Measurements from ENCODE around the gene METTL25B. TPM values are rescaled to one million over a fixed set of nuclear protein-coding genes. Genes with fewer than 3 reads are reported as not detected.

The METTL25B gene
- polyA plus RNA-seq (ENCODE audit: insufficient read length in 3 of 3): 10 to 100 TPM; 34.4 to 47.3 (median 35.6) TPM
- long read RNA-seq, donor 1: 0 reads
- long read RNA-seq, donor 2, partial matches to known transcripts: 81 of 105 reads
- long read RNA-seq, donor 2, other reads (novel, unspliced or antisense): 18 of 105 reads
- long read RNA-seq, donor 3, partial matches to known transcripts: 201 of 298 reads
- long read RNA-seq, donor 3, other reads (novel, unspliced or antisense): 92 of 298 reads
- long read RNA-seq, donor 4, partial matches to known transcripts: 0 of 3 reads
- long read RNA-seq, donor 4, other reads (novel, unspliced or antisense): 0 of 3 reads
- long read RNA-seq, donor 5: 0 reads
- long read RNA-seq, donor 6, partial matches to known transcripts: 76 of 121 reads
- long read RNA-seq, donor 6, other reads (novel, unspliced or antisense): 42 of 121 reads
- long read RNA-seq, donor 7, partial matches to known transcripts: 0 of 8 reads
- long read RNA-seq, donor 7, other reads (novel, unspliced or antisense): 0 of 8 reads
- long read RNA-seq, donor 8, partial matches to known transcripts: 0 of 4 reads
- long read RNA-seq, donor 8, other reads (novel, unspliced or antisense): 0 of 4 reads
- long read RNA-seq, donor 9, partial matches to known transcripts: 0 of 3 reads
- long read RNA-seq, donor 9, other reads (novel, unspliced or antisense): 0 of 3 reads
- long read RNA-seq, donor 10, partial matches to known transcripts: 0 of 4 reads
- long read RNA-seq, donor 10, other reads (novel, unspliced or antisense): 0 of 4 reads
- long read RNA-seq, donor 11, partial matches to known transcripts: 23 of 83 reads
- long read RNA-seq, donor 11, other reads (novel, unspliced or antisense): 57 of 83 reads
- long read RNA-seq, donor 12, partial matches to known transcripts: 28 of 86 reads
- long read RNA-seq, donor 12, other reads (novel, unspliced or antisense): 56 of 86 reads
- long read RNA-seq, donor 13, transcript RRNAD1-201 (8 exons, 2,254 nt): major isoform, 5 of 61 reads
- long read RNA-seq, donor 13, partial matches to known transcripts: 52 of 61 reads
- long read RNA-seq, donor 13, other reads (novel, unspliced or antisense): 0 of 61 reads
- long read RNA-seq, donor 14, partial matches to known transcripts: 78 of 149 reads
- long read RNA-seq, donor 14, other reads (novel, unspliced or antisense): 69 of 149 reads
- long read RNA-seq, donor 15, partial matches to known transcripts: 7 of 41 reads
- long read RNA-seq, donor 15, other reads (novel, unspliced or antisense): 32 of 41 reads
- long read RNA-seq, donor 16, transcript RRNAD1-201 (8 exons, 2,254 nt): major isoform, 6 of 10 reads
- long read RNA-seq, donor 16, partial matches to known transcripts: 0 of 10 reads
- long read RNA-seq, donor 16, other reads (novel, unspliced or antisense): 0 of 10 reads

DNA sequence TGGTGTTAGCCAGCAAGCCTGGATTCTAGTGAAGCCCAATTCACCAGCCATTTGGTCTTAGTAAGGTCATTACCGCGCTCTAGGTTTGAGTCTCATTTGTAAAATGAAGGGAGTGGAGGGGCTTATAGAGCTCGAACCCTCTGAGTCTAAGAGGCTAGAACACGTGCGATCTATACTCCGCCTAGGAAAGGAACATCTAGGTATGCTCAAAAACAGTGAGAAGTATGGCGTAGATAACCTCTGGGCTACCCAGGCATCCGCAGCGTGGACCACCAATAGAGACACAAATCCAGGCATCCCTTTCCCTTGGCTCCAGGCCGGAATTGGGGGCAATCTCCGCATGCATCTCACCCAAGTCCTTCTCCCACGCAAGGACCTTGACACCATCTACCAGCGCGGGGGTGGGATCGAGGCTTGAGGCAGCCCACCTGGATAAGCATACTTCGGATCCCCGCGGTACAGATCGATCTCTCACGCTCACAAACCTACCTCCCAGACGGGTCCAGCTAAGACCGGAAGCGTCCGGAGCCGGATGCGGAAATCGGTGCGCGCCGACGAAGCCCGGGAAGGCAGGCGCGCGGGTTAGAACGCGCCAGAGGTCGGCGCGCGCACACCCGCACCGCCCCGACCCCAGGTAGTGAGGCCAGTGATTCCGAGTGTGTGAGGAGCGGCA, at the start of gene METTL25B:
Gene METTL25B, plus strand, starts transcription at position 544 of the 673 bp plus-strand sequence. CDS start 636 bp downstream, outside the sequence.
- peak in 3 of 11 donors; percentile 60 to 76 (median 68) for DNase-seq (ENCODE audit: extremely low read depth in 1 of 11, low read depth in 9 of 11, low spot score in 4 of 11)

DNA sequence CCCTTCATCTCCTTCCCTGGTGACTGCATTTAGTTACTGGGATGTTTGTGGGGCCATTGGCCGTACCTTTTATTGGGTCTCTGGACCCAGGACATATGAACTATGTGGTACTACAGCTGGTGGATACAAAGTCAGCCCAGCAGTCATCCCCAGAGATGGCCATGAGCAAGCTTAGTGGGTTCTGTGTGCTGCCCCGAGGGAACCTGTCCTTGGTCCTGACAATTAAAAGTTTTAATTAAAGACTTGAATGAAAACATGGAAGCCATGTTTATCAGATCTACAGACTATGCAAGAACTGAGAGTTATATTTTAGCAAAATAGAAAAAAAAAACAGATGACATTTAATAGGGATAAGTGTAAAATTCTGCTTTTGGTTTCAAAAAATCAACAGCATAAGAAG, 48.2 kb upstream of the METTL25B start:
- DNase-seq (ENCODE audit: extremely low read depth in 1 of 11, low read depth in 9 of 11, low spot score in 4 of 11): no peak

DNA sequence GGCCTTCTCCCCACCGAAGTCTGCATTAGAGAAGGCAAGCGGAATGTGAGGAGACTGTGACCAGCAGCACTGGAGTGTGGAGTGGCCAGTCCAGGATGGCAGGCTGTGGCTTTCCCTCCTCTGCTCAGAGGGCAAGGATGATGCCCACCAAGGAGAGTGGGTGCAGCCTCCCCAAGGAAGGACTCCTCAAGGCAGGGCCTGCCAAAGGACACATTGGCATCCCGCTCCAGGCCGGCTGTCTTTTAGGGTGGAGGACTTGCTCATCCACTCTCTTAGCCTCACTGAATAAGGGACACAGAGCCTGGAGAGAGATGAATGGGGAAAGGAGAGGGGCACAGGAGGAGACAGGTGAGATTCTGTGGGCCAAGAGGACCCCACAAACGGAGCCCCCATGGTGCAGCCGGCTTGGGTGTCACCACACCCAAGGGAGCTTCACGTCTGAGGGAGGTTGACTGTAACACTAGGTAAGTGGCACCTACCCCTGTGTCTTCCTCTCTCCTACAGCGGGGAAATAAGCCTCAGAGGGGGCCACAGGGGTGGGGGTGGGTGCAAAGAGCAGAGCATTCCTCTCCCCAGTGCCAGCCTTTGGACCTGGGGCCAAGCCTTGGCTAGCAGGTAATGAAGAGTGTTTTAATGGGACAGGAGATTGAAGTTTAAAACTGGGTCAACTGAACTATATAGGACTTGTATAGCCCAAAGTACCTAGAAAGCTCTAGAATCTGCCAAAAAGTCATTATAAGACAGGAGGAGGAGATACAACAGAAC, 46.9 kb upstream of the METTL25B start:
- DNase-seq (ENCODE audit: extremely low read depth in 1 of 11, low read depth in 9 of 11, low spot score in 4 of 11): no peak

DNA sequence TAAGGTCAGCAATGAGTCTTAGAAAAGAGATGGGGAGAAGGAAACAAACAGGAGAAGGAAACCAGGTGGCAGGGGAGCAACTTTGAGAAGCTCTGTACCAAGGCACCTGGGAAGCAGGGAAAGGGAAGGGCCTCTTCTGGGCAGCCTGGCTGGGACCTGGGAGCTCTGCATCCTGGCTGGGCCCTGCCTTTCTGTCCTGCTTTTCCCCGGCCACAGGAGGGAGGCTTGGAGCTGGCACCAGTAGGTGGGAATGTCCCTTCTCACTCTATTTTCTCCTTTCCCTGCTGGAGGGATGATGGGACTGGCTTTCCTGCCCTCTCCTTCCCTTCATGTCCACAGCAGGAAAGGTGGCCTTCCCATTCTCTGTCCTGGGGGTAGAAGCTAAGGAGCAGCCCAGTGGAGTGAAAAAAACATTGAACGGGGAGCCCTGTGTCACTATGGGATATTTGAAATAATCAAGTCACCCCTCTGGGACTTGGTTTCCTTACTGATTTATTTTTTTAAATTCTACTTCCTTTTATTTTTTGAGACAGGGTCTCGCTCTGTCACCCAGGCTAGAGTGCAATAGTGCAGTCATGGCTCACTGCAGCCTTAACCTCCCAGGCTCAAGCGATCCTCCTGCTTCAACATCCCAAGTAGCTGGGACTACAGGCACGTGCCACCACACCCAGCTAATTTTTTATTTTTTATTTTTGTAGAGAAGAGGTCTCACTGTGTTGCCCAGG, 45.9 kb upstream of the METTL25B start:
- DNase-seq (ENCODE audit: extremely low read depth in 1 of 11, low read depth in 9 of 11, low spot score in 4 of 11): no peak

DNA sequence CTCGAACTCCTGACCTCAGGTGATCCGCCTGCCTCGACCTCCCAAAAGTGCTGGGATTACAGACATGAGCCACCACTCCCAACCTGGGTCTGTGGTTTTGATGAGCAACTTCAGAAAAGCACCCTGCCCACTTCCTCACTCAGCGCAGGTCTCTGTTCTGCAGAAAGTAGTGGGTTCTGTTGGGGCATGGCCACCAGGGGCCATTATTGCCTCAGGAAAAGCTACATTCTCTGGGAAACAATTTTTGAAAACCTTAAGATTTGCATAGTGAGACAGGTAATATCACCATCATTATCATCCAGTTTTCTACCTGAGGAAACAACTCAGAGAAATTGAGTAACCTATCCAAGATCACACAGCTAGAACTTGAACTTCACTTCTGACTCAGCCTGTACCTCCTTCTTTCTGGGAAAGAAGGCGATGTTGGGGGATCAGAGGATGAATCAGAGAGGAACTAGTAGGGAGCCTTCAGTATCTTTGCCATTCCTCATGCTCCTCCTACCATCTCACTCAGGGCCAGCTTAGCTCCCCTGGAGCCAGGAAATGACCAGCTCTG, 44.0 kb upstream of the METTL25B start:
- no peak for DNase-seq (ENCODE audit: extremely low read depth in 1 of 11, low read depth in 9 of 11, low spot score in 4 of 11)

DNA sequence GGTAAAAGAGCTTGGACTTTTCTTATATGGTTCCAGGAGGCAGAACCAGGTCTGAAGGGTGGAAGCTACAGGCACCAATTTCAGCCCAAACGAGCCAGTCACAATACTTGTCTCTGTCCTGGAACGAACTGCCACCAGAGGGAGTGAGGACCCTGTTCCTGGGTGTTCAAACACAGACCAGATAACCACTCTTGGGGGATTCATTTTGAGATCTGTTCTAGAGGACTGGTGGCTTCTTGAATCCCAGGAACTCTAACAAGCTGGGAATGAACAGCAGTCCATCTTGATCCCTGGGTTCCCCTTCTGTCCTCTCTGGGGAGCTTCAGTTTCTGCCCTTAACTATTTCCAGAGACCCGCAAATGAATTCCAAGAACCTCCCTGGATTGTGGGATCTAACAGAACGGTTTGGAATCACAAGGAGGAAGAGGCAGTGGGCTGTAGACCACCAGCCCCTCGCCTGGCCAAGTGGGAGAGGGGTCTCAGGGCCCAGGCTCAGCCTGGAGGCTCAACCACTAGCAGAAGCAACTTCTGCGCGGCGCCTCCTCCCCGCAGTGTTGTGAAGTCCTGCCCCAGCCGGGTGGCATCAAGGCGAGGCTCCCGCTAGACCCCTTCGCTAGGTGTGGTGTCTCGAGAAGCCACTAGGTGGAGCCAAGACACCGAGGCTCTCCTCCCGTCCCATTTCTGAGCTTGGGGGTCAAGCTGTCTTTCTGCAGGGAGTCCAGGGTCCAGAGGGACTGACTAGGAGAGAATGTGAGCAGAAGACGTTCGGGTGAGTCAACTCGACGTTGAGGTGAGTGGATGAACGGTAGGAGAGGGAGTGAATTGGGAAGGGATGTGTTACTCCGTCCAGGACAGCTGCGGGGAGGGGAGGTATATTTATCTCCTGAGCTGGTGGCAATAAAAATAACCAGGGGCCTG, 39.0 kb upstream of the METTL25B start:
- peak in 9 of 11 donors; percentile 80 to 90 (median 86) for DNase-seq (ENCODE audit: extremely low read depth in 1 of 11, low read depth in 9 of 11, low spot score in 4 of 11)

DNA sequence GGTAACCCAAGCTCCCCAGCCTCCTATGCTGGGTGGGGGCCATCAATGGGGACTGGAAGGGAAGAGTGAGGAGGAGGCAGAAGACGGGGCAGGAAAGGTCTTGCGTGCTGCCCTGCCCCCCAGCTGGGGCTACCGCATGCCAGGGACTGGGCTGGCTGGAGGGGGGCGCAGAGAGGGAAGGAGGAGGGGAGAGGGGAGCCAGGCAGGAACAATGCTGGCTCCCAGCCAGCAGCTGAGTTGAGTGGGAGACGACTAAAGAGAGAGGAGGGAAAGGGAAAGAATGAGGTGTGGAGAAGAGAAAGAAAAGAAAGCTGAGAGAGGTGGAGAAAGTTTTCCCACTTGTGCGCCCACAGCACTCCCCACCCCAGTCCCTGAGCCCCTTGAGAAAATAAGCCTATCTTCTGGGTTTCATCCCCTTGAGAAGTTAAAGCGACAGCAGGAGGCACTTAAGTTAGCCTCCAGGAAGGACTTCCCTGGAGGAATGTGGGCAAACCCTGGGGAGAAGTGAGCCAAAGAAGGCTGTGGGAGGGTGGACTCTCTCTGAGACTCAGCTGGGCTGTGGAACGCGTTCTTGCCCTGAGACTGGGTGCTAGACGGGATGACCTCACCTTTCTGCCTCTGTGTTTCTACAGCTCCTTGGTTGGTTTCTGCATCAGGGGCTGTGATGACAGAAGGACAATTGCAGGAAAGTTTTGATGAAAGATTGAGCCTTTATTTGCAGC, 38.2 kb upstream of the METTL25B start:
- DNase-seq (ENCODE audit: extremely low read depth in 1 of 11, low read depth in 9 of 11, low spot score in 4 of 11): peak in 1 of 11 donors; percentile 72

DNA sequence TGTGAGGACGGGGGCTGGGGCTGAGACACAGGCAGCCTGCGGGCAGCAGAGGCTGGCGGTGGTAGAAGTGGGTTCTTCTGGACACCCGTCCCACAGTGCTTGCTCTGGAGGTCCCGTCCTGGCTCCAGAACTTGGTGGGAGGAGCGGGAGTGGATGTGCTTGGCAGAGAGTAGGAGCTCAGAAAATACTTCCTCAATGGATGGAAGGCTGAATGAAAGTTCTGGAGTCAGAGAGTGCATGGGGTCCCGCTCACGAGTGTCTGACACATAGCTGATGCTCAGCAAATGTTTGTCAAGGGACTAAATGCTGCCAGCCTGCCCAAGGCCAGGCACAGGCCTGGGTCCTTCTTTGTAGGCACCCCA, 37.6 kb upstream of the METTL25B start:
- DNase-seq (ENCODE audit: extremely low read depth in 1 of 11, low read depth in 9 of 11, low spot score in 4 of 11): no peak

DNA sequence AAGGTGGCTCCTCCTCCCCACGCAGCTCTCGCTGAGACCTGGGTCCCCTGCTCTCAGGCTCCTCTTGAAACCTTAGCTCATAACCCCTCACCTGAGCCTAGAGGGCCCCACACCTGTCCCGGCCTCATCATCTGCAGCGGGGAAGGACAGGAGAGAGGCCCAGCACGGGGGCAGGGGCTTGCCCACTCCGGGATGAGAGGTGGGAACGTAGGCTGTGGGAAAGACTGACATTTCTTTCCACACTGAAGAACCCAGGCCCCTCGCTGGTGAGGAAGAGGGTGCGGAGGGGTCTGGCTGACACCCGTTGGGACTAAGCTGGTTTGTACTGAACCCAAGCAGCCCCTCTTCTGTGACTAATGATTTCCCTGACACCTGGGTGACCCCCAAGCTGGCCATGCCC, 37.1 kb upstream of the METTL25B start:
- no peak for DNase-seq (ENCODE audit: extremely low read depth in 1 of 11, low read depth in 9 of 11, low spot score in 4 of 11)

DNA sequence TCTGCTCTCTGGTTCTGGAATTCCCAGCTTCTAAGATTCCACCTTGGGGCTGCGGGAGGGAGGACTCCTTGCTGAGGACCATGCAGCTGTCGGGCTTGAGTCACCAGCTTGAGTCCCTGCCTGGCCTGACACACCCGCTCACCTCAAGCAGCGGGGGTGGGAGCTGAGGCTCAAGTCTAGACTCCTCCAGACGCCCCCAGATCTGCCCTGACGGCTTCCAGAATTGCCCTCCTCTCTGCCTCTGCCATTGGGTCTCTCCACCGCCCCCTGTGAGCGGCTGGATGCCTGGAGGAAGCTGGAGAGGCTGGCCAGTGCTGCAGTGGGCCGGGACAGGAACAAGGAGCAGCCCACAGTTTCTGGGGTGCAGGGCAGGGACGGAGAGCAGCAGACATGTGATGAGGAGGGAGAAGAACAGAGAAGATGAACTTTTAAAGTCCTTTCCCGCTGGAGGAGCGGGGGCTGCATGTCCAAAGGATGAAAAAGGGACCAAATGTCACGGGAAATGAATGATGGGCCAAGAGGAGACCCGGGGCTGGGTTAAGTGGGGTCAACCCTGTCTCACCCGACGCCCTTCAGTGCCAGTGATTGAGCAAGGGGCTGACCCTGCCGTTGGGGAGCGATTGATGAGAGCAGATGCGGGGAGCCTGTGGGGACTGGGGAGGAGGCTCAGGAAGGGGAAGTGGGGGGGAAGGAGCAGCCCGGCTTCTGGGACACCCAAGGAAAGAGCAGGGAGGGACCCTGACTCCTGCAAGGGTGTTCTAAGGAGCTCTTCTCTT, 36.4 kb upstream of the METTL25B start:
- DNase-seq (ENCODE audit: extremely low read depth in 1 of 11, low read depth in 9 of 11, low spot score in 4 of 11): no peak

DNA sequence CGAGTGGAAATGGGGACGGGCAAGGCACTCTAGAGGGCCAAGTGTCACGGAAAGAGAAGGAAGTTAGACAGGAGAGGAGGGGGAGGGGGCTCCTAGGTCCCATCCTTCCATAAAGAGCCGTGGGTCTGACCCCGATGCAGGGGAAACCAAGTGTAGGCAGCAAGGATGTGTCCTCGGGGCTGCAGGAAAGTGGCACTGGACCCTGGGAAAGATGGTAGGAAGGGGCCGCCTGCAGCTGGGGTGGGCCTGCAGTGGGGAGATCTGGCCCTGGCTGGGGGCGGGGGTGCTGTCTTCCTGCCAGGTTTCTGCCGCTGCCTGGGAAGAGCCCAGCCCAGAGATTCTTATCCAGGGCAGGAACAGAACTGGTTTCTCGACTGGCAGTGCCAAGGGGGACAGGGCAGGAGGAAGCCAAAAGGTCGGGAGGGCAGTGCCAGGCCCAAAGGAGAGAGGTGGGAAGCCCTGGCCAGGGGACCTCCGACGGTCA, 35.8 kb upstream of the METTL25B start:
- DNase-seq (ENCODE audit: extremely low read depth in 1 of 11, low read depth in 9 of 11, low spot score in 4 of 11): no peak

DNA sequence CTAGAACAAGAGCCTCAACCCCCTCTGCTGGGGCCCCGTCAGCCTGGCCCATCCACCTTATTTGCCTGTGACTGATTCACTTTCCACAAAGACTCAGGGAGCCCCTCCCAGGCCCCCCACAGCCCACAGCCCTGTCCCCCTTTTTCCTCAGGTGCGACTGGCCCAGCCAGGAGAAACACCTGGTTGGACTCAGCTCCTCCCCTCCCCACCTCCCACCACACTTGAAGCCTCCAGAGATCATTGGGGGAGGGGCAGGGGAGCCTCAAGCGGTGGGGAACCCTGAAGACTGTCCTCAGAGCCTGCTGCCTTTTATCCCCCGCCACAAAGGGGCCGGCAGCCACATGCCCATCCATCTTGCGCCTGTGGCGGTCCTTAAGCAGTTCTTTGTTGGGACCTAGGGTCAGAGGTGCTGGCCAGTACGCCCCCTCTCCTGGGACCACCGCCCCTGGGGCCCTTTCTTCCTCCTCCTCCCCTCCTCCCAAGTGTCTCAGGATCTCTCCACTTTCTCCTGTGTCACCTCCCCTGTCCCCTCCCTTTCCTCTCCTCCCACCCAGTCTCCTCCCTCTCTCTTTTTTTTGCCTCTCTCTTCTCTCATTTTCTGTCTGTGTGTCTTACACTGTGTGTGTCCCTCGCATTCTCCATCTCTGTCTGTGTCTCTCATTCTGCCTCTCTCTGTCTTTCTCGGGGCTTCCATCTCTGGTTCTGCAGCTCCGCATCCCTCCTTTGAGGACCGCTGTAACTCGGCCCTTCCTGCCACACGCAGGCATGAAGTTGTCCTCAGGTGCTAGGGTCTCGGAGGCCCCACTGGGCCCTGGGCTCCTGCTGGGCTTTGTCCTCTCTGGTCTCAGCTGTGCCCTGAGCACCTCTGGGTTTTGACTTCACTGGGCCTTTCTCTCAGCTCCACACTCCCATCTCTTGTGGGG, 35.1 kb upstream of the METTL25B start:
- peak in 7 of 11 donors; percentile 60 to 89 (median 83) for DNase-seq (ENCODE audit: extremely low read depth in 1 of 11, low read depth in 9 of 11, low spot score in 4 of 11)
